Measurements from ENCODE around the gene PRKG2. TPM values are rescaled to one million over a fixed set of nuclear protein-coding genes. Genes with fewer than 3 reads are reported as not detected.

Gene PRKG2
- total and polyA plus RNA-seq, 2 donors (not counting 3 experiments of a cell fraction or from before 2014, with no cell fraction given), result not detected

- Histone ChIP-seq H3K9me1 (replicated peaks; ENCODE audit: control insufficient read depth, extremely low read depth, insufficient read depth, low read length) (no peaks in the 10 kb centered on the region), H3K79me2 (ENCODE audit: control insufficient read depth, insufficient read depth, low read length) (no peaks in the 10 kb centered on the region), H3K4me2 (ENCODE audit: insufficient read depth, low read length) (no peak overlapping the region), H3K4me3 (replicated peaks in 1 of 3; ENCODE audit: insufficient read depth in 1 of 3, low read depth in 1 of 3, low read length in 3 of 3) (no peak overlapping the region), H3K9ac (replicated peaks; ENCODE audit: extremely low read depth, insufficient read depth, low read length) (no peak overlapping the region), H3K4me1 (ENCODE audit: control insufficient read depth, extremely low read depth, insufficient read depth, low read length) (no peaks in the 10 kb centered on the region), H3K27ac (ENCODE audit: insufficient read depth, low read depth, low read length) (no peak overlapping the region), H3K36me3 (ENCODE audit: control insufficient read depth in 2 of 2, extremely low read depth in 1 of 2, insufficient read depth in 2 of 2, low read length in 2 of 2) (no peaks in the 10 kb centered on the region), H2AFZ (ENCODE audit: low read depth, low read length) (no peak overlapping the region), H4K20me1 (replicated peaks; ENCODE audit: control insufficient read depth, extremely low read depth, insufficient read depth, low read length) (no peaks in the 10 kb centered on the region), H3K9me3 (replicated peaks; ENCODE audit: control insufficient read depth, insufficient read depth, low read length) (no peaks in the 10 kb centered on the region), H3K27me3 (ENCODE audit: control insufficient read depth in 2 of 2, insufficient read depth in 2 of 2, low read length in 2 of 2) (no peaks in the 10 kb centered on the region)
- FAIRE-seq (no peak), DNase-seq (ENCODE audit: low read depth, low spot score) (no peak)
- dilution Hi-C loops (cut with MboI; ENCODE audit: extremely low pct_ligation_motif_present, low sequenced_read_pairs), result no loop called here
- CTCF ChIA-PET, result no interaction called here
- no peak for TF ChIP-seq MYC (IDR thresholded peaks at IDR 0.05; ENCODE audit: low read depth, low read length)
- no peak for TF ChIP-seq JUN (IDR thresholded peaks at IDR 0.05; ENCODE audit: borderline replicate concordance, insufficient read depth, insufficient read length, low read depth)
- no peak for TF ChIP-seq POLR2A (IDR thresholded peaks at IDR 0.05; ENCODE audit: low read depth, low read length)
- TF ChIP-seq EZH2 (IDR thresholded peaks at IDR 0.05; ENCODE audit: borderline replicate concordance, low read depth, low read length, severe bottlenecking), result no peak
- no peak for TF ChIP-seq MAX (IDR thresholded peaks at IDR 0.05; ENCODE audit: insufficient read depth, insufficient read length)
- TF ChIP-seq POLR2AphosphoS5 (IDR thresholded peaks at IDR 0.05; ENCODE audit: insufficient read depth, low read depth, low read length), result no peak
- no peak for TF ChIP-seq CTCF (IDR thresholded peaks at IDR 0.05; ENCODE audit: extremely low read depth in 1 of 2, insufficient read depth in 1 of 2, low read depth in 1 of 2, low read length in 2 of 2)
- no peak for TF ChIP-seq GATA2 (IDR thresholded peaks at IDR 0.05; ENCODE audit: insufficient read depth, insufficient read length, low read depth, low read length)
- no peak for TF ChIP-seq FOS (IDR thresholded peaks at IDR 0.05; ENCODE audit: borderline replicate concordance, insufficient read depth, low read length)
- intact Hi-C loops (cut with micrococcal nuclease), result no loop called here
- BruUV-seq (replicated peaks), result no TSS peak
- POLR2A ChIA-PET, result no interaction called here
These were observed 42.8 kb upstream of the PRKG2 start for GRCh38 chr4:81257816-81258215.

Data from endothelial cell of umbilical vein (primary cell).